HCT116 (cell line): ENCODE data around the gene ZP3.
"Not testable (repeated sequence)": the region's sequence is repeated elsewhere in the genome, so short reads cannot be mapped to it uniquely, and the experiment has no call there.

Experiments
- EZH2 ChIP-seq: fragments of 200-600 bp; sonication (generic); IDR thresholded peaks from 2 replicates; pipeline ENCODE4 v1.6.1; 2017; ENCODE audit warnings: antibody characterized with exemption, mixed run types
- EZH2phosphoT487 ChIP-seq: fragments of 200-600 bp; IDR thresholded peaks from 2 replicates; pipeline ENCODE4 v1.6.1; 2018; ENCODE audit warnings: antibody characterized with exemption, borderline replicate concordance
- POLR2A ChIP-seq: IDR thresholded peaks from 2 replicates; pipeline ENCODE4 v1.7.0; 2011; ENCODE audit warnings: borderline replicate concordance; ENCODE audit not compliant: insufficient read depth, insufficient read length; ENCODE audit errors: extremely low read depth
- SP1 ChIP-seq: IDR thresholded peaks from 2 replicates; pipeline ENCODE4 v1.6.1; 2012; ENCODE audit warnings: low read depth
- SRF ChIP-seq: IDR thresholded peaks from 2 replicates; pipeline ENCODE4 v1.6.1; 2012; ENCODE audit warnings: low read depth
- ZNF274 ChIP-seq: fragments of 200-500 bp; sonication (Bioruptor generic); IDR thresholded peaks from 2 replicates; pipeline ENCODE4 v1.6.1; 2014; ENCODE audit warnings: mild to moderate bottlenecking, low read depth, low read length, inconsistent platforms
- TF ChIP-seq, protein P1 (sequence below): IDR thresholded peaks from 2 replicates; pipeline ENCODE4 v1.6.1; 2012; ENCODE audit warnings: low read depth
- TF ChIP-seq, protein P2 (sequence below), 3 experiments: fragments of 200-600 bp in 1 of 3; sonication (generic) in 1 of 3; IDR thresholded peaks in 2 of 3; conservative IDR thresholded peaks in 1 of 3; 2 replicates each; pipeline ENCODE4 v1.5.1; 2012 to 2017; ENCODE audit warnings: low read depth in 2 of 3, low read length in 2 of 3, antibody characterized with exemption in 1 of 3, borderline replicate concordance in 1 of 3, control low read depth in 1 of 3, mild to moderate bottlenecking in 1 of 3, mixed read lengths in 1 of 3, mixed run types in 1 of 3, moderate library complexity in 1 of 3; ENCODE audit not compliant: insufficient read depth in 1 of 3
- TF ChIP-seq, protein P3 (sequence below): IDR thresholded peaks from 2 replicates; pipeline ENCODE4 v1.6.1; 2012

DNA sequence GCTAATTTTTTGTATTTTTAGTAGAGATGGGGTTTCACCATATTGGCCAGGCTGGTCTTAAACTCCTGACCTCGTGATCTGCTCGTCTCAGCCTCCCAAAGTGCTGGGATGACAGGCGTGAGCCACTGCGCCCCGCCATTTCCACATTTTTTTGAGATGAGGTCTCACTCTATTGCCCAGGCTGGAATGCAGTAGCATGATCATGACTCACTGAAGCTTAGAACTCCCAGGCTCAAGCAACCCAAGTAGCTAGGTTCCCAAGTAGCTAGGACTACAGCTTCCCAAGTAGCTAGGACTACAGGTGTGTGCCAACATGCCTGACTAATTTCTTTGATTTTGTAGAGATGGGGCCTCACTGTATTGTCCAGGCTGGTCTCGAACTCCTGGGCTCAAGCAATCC lies 3.7 kb upstream of the ZP3 start:
- not testable (repeated sequence) for TF ChIP-seq SRF, EZH2, POLR2A, EZH2phosphoT487, ZNF274
- TF ChIP-seq, protein P1, sequence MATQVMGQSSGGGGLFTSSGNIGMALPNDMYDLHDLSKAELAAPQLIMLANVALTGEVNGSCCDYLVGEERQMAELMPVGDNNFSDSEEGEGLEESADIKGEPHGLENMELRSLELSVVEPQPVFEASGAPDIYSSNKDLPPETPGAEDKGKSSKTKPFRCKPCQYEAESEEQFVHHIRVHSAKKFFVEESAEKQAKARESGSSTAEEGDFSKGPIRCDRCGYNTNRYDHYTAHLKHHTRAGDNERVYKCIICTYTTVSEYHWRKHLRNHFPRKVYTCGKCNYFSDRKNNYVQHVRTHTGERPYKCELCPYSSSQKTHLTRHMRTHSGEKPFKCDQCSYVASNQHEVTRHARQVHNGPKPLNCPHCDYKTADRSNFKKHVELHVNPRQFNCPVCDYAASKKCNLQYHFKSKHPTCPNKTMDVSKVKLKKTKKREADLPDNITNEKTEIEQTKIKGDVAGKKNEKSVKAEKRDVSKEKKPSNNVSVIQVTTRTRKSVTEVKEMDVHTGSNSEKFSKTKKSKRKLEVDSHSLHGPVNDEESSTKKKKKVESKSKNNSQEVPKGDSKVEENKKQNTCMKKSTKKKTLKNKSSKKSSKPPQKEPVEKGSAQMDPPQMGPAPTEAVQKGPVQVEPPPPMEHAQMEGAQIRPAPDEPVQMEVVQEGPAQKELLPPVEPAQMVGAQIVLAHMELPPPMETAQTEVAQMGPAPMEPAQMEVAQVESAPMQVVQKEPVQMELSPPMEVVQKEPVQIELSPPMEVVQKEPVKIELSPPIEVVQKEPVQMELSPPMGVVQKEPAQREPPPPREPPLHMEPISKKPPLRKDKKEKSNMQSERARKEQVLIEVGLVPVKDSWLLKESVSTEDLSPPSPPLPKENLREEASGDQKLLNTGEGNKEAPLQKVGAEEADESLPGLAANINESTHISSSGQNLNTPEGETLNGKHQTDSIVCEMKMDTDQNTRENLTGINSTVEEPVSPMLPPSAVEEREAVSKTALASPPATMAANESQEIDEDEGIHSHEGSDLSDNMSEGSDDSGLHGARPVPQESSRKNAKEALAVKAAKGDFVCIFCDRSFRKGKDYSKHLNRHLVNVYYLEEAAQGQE: not testable (repeated sequence)
- TF ChIP-seq, protein P2, sequence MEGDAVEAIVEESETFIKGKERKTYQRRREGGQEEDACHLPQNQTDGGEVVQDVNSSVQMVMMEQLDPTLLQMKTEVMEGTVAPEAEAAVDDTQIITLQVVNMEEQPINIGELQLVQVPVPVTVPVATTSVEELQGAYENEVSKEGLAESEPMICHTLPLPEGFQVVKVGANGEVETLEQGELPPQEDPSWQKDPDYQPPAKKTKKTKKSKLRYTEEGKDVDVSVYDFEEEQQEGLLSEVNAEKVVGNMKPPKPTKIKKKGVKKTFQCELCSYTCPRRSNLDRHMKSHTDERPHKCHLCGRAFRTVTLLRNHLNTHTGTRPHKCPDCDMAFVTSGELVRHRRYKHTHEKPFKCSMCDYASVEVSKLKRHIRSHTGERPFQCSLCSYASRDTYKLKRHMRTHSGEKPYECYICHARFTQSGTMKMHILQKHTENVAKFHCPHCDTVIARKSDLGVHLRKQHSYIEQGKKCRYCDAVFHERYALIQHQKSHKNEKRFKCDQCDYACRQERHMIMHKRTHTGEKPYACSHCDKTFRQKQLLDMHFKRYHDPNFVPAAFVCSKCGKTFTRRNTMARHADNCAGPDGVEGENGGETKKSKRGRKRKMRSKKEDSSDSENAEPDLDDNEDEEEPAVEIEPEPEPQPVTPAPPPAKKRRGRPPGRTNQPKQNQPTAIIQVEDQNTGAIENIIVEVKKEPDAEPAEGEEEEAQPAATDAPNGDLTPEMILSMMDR (IDR thresholded peaks at IDR 0.05 in 2 of 3, conservative IDR thresholded peaks at IDR 0.05 in 1 of 3; ENCODE audit: borderline replicate concordance in 1 of 3, insufficient read depth in 1 of 3, low read depth in 2 of 3, low read length in 2 of 3): not testable (repeated sequence)
- peak; percentile 17; the same call in 1 of the 2 replicates for TF ChIP-seq SP1
- TF ChIP-seq, protein P3, sequence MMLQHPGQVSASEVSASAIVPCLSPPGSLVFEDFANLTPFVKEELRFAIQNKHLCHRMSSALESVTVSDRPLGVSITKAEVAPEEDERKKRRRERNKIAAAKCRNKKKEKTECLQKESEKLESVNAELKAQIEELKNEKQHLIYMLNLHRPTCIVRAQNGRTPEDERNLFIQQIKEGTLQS: not testable (repeated sequence)
